GM12892 (cell line): ENCODE results near the gene IFI44L.

Experiments used
- POLR2A ChIP-seq: IDR thresholded peaks from 2 replicates; pipeline ENCODE4 v1.6.1; 2011; ENCODE audit warnings: low read depth, low read length, control low read depth
- POLR2AphosphoS5 ChIP-seq: IDR thresholded peaks from 2 replicates; pipeline ENCODE4 v1.6.1; 2011; ENCODE audit warnings: low read depth, low read length, control low read depth
- TAF1 ChIP-seq: IDR thresholded peaks from 2 replicates; pipeline ENCODE4 v1.6.1; 2011; ENCODE audit warnings: low read depth, mild to moderate bottlenecking, control low read depth, low read length, borderline replicate concordance

- TF ChIP-seq POLR2A (no peak), TAF1 (no peak), POLR2AphosphoS5 (no peak)
Observed at GRCh38 chr1:78677788-78678187, 57.5 kb downstream of the IFI44L start.
